HEK293T (cell line): ENCODE measurements around the gene FBXO9.

Experiments
- CTCF ChIA-PET: fragments of 350-600 bp; formaldehyde crosslinking; extraction: SDS; loops from one replicate; lab custom pipeline; 2021; ENCODE audit warnings: antibody characterized with exemption, inconsistent platforms; lab: Yijun Ruan, JAX
- POLR2A ChIA-PET: fragments of 350-600 bp; formaldehyde crosslinking; extraction: SDS; loops from one replicate; lab custom pipeline; 2020; ENCODE audit warnings: antibody characterized with exemption, inconsistent platforms; lab: Yijun Ruan, JAX
- DNase-seq: peaks from one replicate; pipeline ENCODE4 v3.0.0; 2012; ENCODE audit warnings: mixed read lengths; ENCODE audit errors: extremely low spot score
- ARNT ChIP-seq: fragments of 450-650 bp; IDR thresholded peaks from 2 replicates; pipeline ENCODE4 v1.6.1; 2017; ENCODE audit warnings: mild to moderate bottlenecking
- BHLHE40 ChIP-seq: fragments of 450-650 bp; IDR thresholded peaks from 2 replicates; pipeline ENCODE4 v1.6.1; 2016; ENCODE audit warnings: mild to moderate bottlenecking, moderate library complexity, borderline replicate concordance
- CTBP1 ChIP-seq: fragments of 450-650 bp; IDR thresholded peaks from 2 replicates; pipeline ENCODE4 v1.6.1; 2016; ENCODE audit warnings: borderline replicate concordance
- ELF4 ChIP-seq: fragments of 450-650 bp; IDR thresholded peaks from 2 replicates; pipeline ENCODE4 v1.6.1; 2017; ENCODE audit warnings: antibody characterized with exemption
- FOXA1 ChIP-seq: fragments of 450-650 bp; IDR thresholded peaks from 2 replicates; pipeline ENCODE4 v1.6.1; 2016; ENCODE audit warnings: mild to moderate bottlenecking
- FOXK2 ChIP-seq: fragments of 450-650 bp; IDR thresholded peaks from 2 replicates; pipeline ENCODE4 v1.6.1; 2016; ENCODE audit warnings: mild to moderate bottlenecking
- FOXM1 ChIP-seq: fragments of 450-650 bp; IDR thresholded peaks from 2 replicates; pipeline ENCODE4 v1.6.1; 2017; ENCODE audit warnings: mild to moderate bottlenecking, borderline replicate concordance
- HDGF ChIP-seq: fragments of 450-650 bp; IDR thresholded peaks from 2 replicates; pipeline ENCODE4 v1.6.1; 2017; ENCODE audit warnings: antibody characterized with exemption, borderline replicate concordance
- L3MBTL2 ChIP-seq: fragments of 450-650 bp; conservative IDR thresholded peaks from 2 replicates; pipeline ENCODE4 v1.6.1; 2016; ENCODE audit warnings: mild to moderate bottlenecking
- LEF1 ChIP-seq: fragments of 450-650 bp; IDR thresholded peaks from 2 replicates; pipeline ENCODE4 v1.6.1; 2017; ENCODE audit warnings: mild to moderate bottlenecking, borderline replicate concordance
- NFRKB ChIP-seq: fragments of 450-650 bp; IDR thresholded peaks from 2 replicates; pipeline ENCODE4 v1.6.1; 2016; ENCODE audit warnings: mild to moderate bottlenecking, moderate library complexity
- SP1 ChIP-seq: fragments of 450-650 bp; IDR thresholded peaks from 2 replicates; pipeline ENCODE4 v1.6.1; 2017
- SUZ12 ChIP-seq: fragments of 450-650 bp; IDR thresholded peaks from 2 replicates; pipeline ENCODE4 v1.6.1; 2016; ENCODE audit warnings: mild to moderate bottlenecking
- TARDBP ChIP-seq: fragments of 450-650 bp; IDR thresholded peaks from 2 replicates; pipeline ENCODE4 v1.6.1; 2016
- ZNF384 ChIP-seq: fragments of 450-650 bp; IDR thresholded peaks from 2 replicates; pipeline ENCODE4 v1.6.1; 2016
- TF ChIP-seq, protein P1 (sequence below): fragments of 450-650 bp; IDR thresholded peaks from 2 replicates; pipeline ENCODE4 v1.6.1; 2016

Gene FBXO9

DNA sequence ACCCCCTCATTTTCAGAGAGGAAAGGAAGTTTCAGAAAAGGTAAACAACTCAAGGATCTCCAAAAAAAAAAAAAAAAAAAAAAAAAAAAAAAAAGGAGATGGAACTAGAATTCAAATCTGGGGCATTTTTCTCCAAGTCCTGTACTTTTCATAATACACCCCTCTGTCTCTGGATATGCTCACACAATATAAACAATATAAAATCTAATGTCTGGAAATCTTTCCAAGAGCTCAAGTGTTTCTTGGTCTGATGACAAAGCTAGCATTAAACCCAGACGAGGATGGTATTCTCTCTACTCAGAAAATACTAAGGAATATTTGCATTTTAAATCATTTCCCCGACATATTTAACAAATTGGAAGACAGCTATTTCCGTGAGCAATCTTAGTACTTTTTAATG is 77.6 kb downstream of the FBXO9 start:
- CTCF ChIA-PET: no interaction called here
- DNase-seq: no peak
- POLR2A ChIA-PET: no interaction called here
- TF ChIP-seq SUZ12 (no peak), NFRKB (no peak), ARNT (no peak), FOXM1 (no peak), FOXK2 (no peak), FOXA1 (no peak), TARDBP (no peak), L3MBTL2 (no peak)
- TF ChIP-seq, protein P1, sequence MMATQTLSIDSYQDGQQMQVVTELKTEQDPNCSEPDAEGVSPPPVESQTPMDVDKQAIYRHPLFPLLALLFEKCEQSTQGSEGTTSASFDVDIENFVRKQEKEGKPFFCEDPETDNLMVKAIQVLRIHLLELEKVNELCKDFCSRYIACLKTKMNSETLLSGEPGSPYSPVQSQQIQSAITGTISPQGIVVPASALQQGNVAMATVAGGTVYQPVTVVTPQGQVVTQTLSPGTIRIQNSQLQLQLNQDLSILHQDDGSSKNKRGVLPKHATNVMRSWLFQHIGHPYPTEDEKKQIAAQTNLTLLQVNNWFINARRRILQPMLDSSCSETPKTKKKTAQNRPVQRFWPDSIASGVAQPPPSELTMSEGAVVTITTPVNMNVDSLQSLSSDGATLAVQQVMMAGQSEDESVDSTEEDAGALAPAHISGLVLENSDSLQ: no peak

DNA sequence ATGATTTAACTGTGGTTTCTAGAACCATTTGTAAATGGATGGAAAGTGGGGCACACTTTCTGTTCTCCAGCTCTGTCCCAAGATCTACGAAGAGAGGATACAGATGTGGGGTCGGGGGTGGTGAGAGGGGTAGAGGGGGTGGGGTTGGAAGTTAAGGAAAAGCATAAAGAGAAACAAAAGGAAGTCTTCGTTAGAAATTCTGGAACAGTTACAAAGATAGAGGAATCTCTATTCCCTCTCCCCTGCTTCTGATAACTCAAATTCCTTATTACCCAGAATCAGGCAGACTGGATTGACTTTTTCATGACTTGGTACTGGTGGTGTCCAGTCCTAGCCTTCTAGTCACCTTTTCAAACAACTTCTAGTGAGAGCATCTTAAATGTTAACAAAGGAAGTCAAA is 78.5 kb downstream of the FBXO9 start:
- TF ChIP-seq ELF4 (no peak), NFRKB (no peak), SP1 (no peak), L3MBTL2 (no peak), FOXM1 (no peak), FOXA1 (no peak), ARNT (no peak), CTBP1 (no peak), HDGF (no peak), TARDBP (no peak)
- CTCF ChIA-PET: no interaction called here
- DNase-seq: no peak
- POLR2A ChIA-PET: no interaction called here

DNA sequence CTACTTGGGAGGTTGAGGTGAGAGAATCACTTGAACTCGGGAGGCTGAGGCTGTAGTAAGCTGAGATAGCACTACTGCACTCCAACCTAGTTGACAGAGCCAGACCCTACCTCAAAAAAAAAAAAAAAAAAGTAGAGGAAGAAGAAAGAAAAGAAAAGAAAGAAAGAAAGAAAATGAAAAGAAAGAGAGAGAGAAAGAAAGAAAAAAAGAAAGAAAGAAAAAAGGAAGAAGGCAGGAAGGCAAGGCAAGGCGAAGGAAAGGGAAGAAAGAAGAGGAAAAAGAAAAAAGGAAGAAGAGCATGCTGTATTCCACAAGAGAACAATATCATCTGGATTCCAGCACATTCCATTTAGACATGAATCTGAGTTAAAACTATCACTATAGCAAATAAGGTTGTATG is 79.6 kb downstream of the FBXO9 start:
- TF ChIP-seq FOXA1 (no peak), FOXM1 (no peak), SP1 (no peak), TARDBP (no peak), CTBP1 (no peak), HDGF (no peak), NFRKB (no peak), BHLHE40 (no peak)
- TF ChIP-seq, protein P1: no peak
- CTCF ChIA-PET: no interaction called here
- no peak for DNase-seq
- POLR2A ChIA-PET: no interaction called here

DNA sequence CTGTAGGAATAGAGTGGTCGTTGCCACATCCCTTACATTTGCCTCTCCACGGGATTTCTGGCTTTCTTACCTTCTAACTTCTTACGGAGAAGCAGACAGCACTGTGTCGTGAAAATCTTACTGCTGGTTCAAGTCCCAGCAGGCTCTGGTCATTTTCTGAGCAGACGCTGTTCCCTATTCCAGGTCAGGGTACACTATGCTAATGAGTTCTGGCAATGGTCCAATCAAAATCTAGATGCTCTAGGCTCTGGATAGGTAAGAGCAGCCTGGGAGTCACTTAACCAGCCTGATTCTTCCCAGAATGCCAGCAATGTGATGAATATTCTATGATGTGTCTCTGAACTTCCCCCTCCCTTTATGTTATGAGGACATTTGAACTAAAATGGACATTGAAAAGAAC is 83.5 kb downstream of the FBXO9 start, which contains the start of gene GCM1:
TSS of gene GCM1 (minus strand) at position 158 of the 400 bp plus-strand sequence. CDS start 3,209 bp downstream, outside the sequence.
- ChIA-PET POLR2A (no interaction called here), CTCF (no interaction called here)
- no peak for TF ChIP-seq TARDBP
- no peak for TF ChIP-seq ELF4
- no peak for TF ChIP-seq NFRKB
- no peak for TF ChIP-seq SUZ12
- no peak for TF ChIP-seq FOXK2
- no peak for TF ChIP-seq ZNF384
- TF ChIP-seq, protein P1: no peak
- TF ChIP-seq SP1: no peak
- no peak for TF ChIP-seq FOXM1
- TF ChIP-seq LEF1: no peak
- TF ChIP-seq FOXA1: no peak
- TF ChIP-seq HDGF: no peak
- no peak for TF ChIP-seq L3MBTL2
- no peak for DNase-seq
